ENCODE results near the gene DNAJC27. TPM values are rescaled to one million over a fixed set of nuclear protein-coding genes. Genes with fewer than 3 reads are reported as not detected.
A peak's percentile ranks its signal among the peaks of the same experiment; 100 is the strongest.

DNAJC27 gene
- total and polyA plus RNA-seq, 9 of the 15 experiments (the other 6 are each of a cell fraction or from before 2014, with no cell fraction given) = 0.53 to 5.9 (median 3.0) TPM

DNA sequence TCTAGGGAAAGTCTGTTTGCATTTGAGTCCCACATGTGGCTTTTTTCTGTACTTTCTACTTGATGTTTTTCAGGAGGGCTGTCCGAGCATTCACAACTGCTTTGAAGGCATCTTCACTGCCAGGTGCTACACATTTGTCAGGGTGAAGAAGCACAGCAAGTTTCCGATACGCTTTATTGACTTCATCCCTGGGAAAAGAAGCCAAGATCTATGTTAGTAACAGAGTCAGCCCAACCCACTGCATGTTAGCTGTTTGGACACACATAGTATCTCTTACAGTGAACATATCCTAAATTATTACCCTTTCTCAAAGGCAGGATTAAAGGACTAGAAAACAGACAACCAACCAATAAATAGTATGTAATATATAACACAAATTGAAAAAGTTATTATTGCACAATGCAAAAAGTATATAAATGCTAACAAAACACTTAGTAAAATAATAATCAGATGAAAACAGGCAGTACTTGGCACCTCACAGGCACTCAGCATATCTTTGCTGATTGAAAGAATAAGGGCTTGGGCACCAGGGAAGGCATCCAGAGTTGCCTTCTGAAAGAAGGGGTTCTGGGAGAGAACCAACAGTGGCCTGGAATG is 24.1 kb downstream of the DNAJC27 start:
- Histone ChIP-seq H3K9me1 (ENCODE audit: control insufficient read depth, insufficient read depth, low read length) (no peaks in the 10 kb centered on the region), H3K9me3 (replicated peaks; ENCODE audit: control insufficient read depth, insufficient read depth, low read depth, low read length) (no peaks in the 10 kb centered on the region), H2AFZ (ENCODE audit: low read depth, low read length) (no peak overlapping the region), H3K79me2 (ENCODE audit: control insufficient read depth, insufficient read depth, low read length) (no peaks in the 10 kb centered on the region), H4K20me1 (replicated peaks; ENCODE audit: control insufficient read depth, insufficient read depth, low read length) (no peaks in the 10 kb centered on the region), H3K4me1 (replicated peaks in 1 of 2; ENCODE audit: control insufficient read depth in 2 of 2, insufficient read depth in 2 of 2, low read length in 2 of 2) (no peaks in the 10 kb centered on the region), H3K4me3 (no peak overlapping the region), H3K27ac (ENCODE audit: extremely low read depth, low read depth, low read length) (no peak overlapping the region), H3K9ac (ENCODE audit: insufficient read depth in 1 of 2, low read depth in 2 of 2, low read length in 2 of 2) (no peak overlapping the region), H3K27me3 (ENCODE audit: control insufficient read depth in 2 of 2, insufficient read depth in 2 of 2, low read length in 2 of 2) (no peaks in the 10 kb centered on the region), H3K36me3 (ENCODE audit: control insufficient read depth, insufficient read depth, low read length) (peaks cover 25% of the 10 kb centered on the region; the same call in 2 of the 3 replicates), H3K4me2 (ENCODE audit: insufficient read depth, low read length) (no peak overlapping the region)
- in situ Hi-C loops (cut with MboI) = no loop called here
- 88% methylated on average over 3 of the region's 3 CpGs for WGBS (ENCODE audit: insufficient coverage, low coverage, missing lambda C conversion rate)
- ATAC-seq = no peak
- intact Hi-C loops (cut with micrococcal nuclease) = no loop called here
- DNase-seq (ENCODE audit: extremely low read depth in 1 of 4, low spot score in 3 of 4) = no peak
- CTCF ChIA-PET (ENCODE audit: low intra/inter-chr PET ratio) = no interaction called here
- POLR2A ChIA-PET = interaction anchor here (1.0 kb wide), 1 partner anchor 8 kb away, joined by 3 read pairs; no protein-coding TSS in a partner anchor
- TF ChIP-seq CEBPG (CRISPR knock-in tag; IDR thresholded peaks at IDR 0.05) (no peak), CEBPG (tag; conservative IDR thresholded peaks at IDR 0.05 in 1 of 2, IDR thresholded peaks at IDR 0.05 in 1 of 2) (peak; percentile 19 to 50; a peak in 2 of 4 replicates), CEBPB (tag; IDR thresholded peaks at IDR 0.05) (peak; percentile 42; the same call in 1 of the 2 replicates)
- TF ChIP-seq, protein P1, sequence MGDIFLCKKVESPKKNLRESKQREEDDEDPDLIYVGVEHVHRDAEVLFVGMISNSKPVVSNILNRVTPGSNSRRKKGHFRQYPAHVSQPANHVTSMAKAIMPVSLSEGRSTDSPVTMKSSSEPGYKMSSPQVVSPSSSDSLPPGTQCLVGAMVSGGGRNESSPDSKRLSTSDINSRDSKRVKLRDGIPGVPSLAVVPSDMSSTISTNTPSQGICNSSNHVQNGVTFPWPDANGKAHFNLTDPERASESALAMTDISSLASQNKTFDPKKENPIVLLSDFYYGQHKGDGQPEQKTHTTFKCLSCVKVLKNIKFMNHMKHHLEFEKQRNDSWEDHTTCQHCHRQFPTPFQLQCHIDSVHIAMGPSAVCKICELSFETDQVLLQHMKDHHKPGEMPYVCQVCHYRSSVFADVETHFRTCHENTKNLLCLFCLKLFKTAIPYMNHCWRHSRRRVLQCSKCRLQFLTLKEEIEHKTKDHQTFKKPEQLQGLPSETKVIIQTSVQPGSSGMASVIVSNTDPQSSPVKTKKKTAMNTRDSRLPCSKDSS (IDR thresholded peaks at IDR 0.05; ENCODE audit: low read depth, partially characterized antibody) = no peak
- no TSS peak for BruUV-seq (replicated peaks)
- FAIRE-seq = no peak

Data from K562 (cell line).